HG02973 (cell line): ENCODE measurements around the gene AKAP13.
"Not testable (repeated sequence)": the region's sequence is repeated elsewhere in the genome, so short reads cannot be mapped to it uniquely, and the experiment has no call there.

Experiments used
- ATAC-seq: cut with Tn5 transposase; IDR thresholded peaks from one replicate; pipeline ENCODE4 v1.9.1; 2021; ENCODE audit warnings: moderate library complexity; ENCODE audit not compliant: unreplicated experiment

The AKAP13 gene

GRCh38 chr15:85380217-85380811 lies at the start of gene AKAP13:
AKAP13 (plus strand) TSS chr15:85380603; CDS start chr15:85485721, 105,118 bp downstream.
- peak; percentile 77 for ATAC-seq

GRCh38 chr15:85330901-85331588 lies 49.4 kb upstream of the AKAP13 start:
- peak; percentile 65 for ATAC-seq

- no peak for ATAC-seq
These were observed 48.6 kb upstream of the AKAP13 start for GRCh38 chr15:85331655-85332285.

GRCh38 chr15:85333132-85333831 lies 47.1 kb upstream of the AKAP13 start:
- ATAC-seq, result no peak

GRCh38 chr15:85334241-85334640 lies 46.2 kb upstream of the AKAP13 start:
- no peak for ATAC-seq

GRCh38 chr15:85335193-85335942 lies 45.0 kb upstream of the AKAP13 start:
- no peak for ATAC-seq

GRCh38 chr15:85336880-85337279 lies 43.5 kb upstream of the AKAP13 start:
- no peak for ATAC-seq

- ATAC-seq, result no peak
These were observed 42.9 kb upstream of the AKAP13 start for GRCh38 chr15:85337425-85338074.

GRCh38 chr15:85340321-85340665 lies 40.1 kb upstream of the AKAP13 start:
- no peak for ATAC-seq

GRCh38 chr15:85340852-85341251 lies 39.6 kb upstream of the AKAP13 start:
- no peak for ATAC-seq

- not testable (repeated sequence) for ATAC-seq
These were observed 38.2 kb upstream of the AKAP13 start for GRCh38 chr15:85342163-85342562.

- not testable (repeated sequence) for ATAC-seq
These were observed 37.0 kb upstream of the AKAP13 start for GRCh38 chr15:85343443-85343842.

- ATAC-seq, result not testable (repeated sequence)
These were observed 36.2 kb upstream of the AKAP13 start for GRCh38 chr15:85344241-85344640.

- not testable (repeated sequence) for ATAC-seq
These were observed 35.7 kb upstream of the AKAP13 start for GRCh38 chr15:85344653-85345114.

- ATAC-seq, result not testable (repeated sequence)
These were observed 35.0 kb upstream of the AKAP13 start for GRCh38 chr15:85345196-85345918.

GRCh38 chr15:85346462-85347084 lies 33.8 kb upstream of the AKAP13 start:
- ATAC-seq, result not testable (repeated sequence)

GRCh38 chr15:85347264-85348047 lies 32.9 kb upstream of the AKAP13 start:
- not testable (repeated sequence) for ATAC-seq

GRCh38 chr15:85348048-85348766 lies 32.2 kb upstream of the AKAP13 start:
- not testable (repeated sequence) for ATAC-seq
